Endometrial microvascular endothelial cells (primary cell): ENCODE data around the gene ARFGAP1. TPM values are rescaled to one million over a fixed set of nuclear protein-coding genes. Genes with fewer than 3 reads are reported as not detected.

Experiments
- in situ Hi-C: cut with HindIII; loops from 2 replicates; pipeline ENCODE4 v1.10.0; 2017; ENCODE audit warnings: low sequenced_read_pairs, low pct_unique_long_range_greater_than_20kb; ENCODE audit errors: inconsistent ontology term
- total RNA-seq: library from RNA; depleted of rRNA; stranded (reverse); fragments of >200 nt; gene quantifications from one replicate; pipeline ENCODE4 v1.2.3, GENCODE V29; 2015; ENCODE audit errors: inconsistent ontology term

Gene ARFGAP1
- total RNA-seq, 1 donor from 2014 or later = 51.9 TPM

DNA sequence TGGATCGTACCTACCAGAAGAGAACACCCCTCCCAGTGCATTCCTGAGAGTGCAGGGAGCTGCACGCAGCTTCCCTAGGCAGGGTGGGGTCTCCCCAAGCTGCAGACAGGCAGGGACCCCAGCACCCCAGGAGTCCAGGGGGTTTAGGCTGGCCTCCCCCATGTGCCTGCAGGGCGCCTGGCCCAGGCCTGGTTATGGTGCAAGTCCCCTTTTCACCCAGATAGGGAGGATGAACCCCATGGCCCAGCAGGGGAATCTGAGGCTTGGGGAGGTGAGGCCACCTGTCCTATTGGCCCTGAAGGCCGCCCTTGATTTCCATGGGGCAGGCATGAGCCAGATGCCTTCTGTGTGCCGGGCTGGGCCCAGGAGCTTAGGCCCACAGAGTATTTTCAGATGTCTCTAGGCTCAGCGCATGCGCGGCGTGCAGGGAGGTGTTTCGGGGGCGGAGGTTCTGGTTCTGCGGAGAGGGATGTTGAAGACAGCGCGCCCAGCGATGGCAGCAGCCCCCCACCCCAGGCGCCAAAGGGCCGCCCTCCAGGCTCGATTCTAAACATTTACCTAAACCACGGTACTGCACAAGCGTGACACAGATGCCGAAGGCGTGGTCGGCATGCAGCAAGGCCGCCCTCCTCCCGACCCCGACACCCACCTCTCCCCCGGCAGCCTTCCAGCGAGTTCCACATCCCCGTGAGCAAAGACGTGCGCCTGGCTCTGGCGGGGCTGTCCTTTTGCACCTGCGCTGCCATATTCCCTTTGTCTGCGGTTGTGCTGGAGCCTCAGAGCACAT is 49.7 kb downstream of the ARFGAP1 start:
- in situ Hi-C loops = no loop called here

DNA sequence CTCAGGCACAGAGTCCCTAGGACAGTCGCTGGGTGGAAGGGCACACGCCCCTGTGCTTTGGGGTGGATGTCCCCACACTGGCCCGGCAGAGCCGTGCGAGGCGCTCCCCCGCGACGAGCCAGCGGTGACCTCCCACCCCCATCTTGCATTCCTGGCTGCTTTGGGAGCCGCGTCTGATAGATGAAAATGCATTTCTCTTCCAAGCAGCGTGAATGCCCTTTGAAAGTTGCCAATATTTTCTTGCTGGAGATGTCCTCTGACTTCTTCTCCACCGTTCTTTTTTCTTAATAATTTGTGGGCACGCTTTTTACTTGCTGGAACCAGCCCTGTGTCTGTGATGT is 50.3 kb downstream of the ARFGAP1 start:
- in situ Hi-C loops = no loop called here

DNA sequence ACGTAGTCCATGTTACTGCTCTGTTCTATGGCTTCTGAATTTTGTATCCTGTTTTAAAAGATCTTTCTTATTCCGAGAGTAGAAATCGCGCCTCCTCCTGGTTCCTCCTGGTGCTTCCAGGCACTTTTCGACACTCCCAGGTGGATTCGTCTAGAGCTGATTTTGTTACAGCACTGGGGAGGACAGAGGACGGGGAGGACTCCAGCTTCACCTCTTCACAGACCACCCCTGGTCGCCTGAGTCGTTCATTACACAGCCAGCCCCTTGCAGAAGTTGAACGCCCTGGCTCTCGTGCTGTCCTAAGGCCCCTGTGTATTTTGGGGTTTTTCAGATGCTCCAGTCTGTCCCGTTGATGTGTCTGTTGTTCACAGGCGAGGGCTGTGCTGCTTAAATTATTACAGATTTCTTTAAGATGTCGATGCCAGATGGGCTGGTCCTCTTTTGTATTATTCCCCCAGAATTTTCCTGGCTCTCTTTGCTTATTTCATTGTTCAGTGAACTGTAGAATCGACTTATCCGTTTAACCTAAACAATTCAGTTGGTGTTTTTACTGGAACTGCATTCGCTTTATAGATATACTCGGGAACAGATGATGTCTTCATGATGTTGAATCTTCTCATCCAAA is 50.9 kb downstream of the ARFGAP1 start:
- in situ Hi-C loops = no loop called here

DNA sequence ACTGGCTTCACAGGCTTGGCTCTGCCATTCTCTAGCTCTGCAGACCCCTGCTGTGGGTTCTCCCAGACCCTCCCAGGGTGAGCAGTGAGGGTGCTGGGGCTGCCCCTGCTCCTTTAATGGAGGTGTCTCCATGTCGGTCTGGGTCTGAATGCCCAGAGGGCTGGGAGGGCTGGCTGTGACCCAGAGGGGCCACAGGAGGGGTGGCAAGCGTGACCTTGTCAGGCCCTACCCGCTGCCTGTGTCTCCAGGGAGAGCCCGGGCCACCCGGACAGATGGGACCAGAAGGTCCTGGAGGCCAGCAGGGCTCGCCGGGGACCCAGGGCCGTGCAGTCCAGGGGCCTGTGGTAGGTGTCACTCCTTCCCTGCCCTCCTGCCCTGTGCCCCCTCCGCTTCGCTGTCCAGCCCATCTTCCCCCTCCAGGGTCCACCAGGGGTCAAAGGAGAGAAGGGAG is 52.4 kb downstream of the ARFGAP1 start:
- in situ Hi-C loops = no loop called here

DNA sequence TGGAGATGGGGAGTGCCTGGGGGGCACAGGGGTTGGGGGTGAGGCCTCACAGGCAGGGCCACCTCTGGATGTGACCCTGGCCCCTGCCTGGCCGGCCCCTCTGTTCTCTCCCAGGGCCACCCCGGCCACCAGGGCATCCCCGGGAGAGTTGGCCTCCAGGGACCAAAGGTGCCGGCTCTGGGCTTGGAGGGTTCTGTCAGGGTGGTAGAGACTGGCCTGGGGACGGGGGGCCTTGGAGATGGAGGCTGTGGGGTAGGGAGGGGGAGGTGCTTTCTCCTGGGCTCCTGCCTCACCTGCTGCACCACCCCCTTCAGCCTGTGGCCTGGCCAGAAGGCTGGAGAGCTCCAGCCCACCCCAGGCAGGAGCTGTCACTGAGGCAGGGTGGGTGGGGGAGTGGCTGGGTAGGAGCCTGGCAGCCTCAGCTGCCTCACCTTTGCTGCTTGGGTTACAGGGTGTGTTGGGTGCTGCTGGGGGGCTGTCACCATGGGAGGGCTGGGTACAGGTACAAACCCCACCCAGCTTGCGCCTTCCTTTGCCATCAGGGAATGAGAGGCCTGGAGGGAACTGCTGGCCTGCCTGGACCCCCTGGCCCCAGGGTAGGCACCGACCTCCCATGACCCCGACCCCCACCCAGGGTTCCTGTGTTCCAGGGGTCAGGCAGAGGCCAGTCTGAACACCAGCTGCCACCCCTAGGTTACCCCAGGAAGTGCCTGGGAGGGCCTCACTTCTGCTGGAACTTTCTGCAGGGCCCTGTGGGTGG is 53.1 kb downstream of the ARFGAP1 start:
- in situ Hi-C loops = no loop called here

DNA sequence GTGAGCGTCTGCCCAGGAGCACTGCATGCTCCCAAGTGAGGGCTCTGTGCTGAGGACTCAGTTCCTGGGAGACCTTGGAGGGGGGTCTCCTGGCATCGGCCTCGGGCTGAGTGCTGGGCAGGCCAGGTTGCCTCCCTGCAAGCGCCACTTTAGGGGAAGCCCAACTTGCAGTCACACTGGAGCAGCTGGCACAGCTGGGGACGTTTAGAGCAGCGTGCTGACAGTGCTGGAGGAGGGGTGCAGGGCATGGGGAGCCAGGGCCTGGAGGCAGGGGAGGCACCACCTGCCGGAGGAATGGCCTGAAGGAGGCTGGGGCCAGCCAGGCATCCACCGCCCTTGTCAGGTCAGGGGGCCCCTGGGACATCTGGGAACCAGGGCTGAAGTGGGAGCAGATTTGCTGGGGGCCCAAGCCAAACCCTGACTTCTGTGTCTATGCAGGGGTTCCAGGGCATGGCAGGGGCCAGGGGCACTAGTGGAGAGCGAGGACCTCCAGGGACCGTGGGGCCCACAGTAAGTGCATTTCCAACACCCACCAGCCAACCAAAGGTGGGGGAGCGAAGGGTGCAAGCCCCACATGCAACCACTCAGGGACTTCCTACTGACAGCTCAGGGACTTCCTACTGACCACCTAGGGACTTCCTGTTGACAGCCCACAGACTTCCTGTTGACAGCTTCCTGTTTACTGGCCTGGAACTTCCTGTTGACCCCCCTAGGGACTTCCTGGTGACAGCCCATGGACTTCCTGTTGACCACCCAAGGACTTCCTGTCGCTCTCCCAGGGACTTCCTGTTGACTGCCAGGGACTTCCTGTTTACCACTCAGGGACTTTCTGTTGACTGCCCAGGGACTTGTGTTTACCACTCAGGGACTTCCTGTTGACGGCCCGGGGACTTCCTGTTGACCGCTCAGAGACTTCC is 54.0 kb downstream of the ARFGAP1 start:
- in situ Hi-C loops = no loop called here

DNA sequence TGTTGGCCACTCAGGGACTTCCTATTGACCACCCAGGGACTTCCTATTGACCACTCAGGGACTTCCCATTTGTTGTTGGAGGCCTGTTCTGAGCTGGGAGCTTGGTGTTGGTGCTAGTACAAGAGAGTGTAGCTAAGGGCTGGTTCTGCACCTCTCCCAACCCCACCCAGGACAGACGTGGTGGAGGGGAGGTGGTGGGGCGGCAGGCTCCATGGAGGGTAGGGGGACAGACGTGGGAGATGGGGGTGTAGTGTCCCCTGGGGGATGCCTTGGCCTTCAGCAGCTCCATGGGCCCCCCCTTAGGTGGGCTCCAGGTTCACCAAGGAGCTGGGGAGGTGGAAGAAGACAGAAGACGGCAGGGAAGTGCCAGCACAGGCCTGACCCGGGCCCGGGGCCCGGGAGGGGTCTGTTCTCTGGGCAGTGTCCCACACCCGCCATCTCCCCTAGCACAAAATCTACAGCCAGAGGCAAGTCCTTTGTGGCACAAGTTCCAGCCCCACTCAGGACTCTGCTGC is 54.7 kb downstream of the ARFGAP1 start:
- in situ Hi-C loops = no loop called here

DNA sequence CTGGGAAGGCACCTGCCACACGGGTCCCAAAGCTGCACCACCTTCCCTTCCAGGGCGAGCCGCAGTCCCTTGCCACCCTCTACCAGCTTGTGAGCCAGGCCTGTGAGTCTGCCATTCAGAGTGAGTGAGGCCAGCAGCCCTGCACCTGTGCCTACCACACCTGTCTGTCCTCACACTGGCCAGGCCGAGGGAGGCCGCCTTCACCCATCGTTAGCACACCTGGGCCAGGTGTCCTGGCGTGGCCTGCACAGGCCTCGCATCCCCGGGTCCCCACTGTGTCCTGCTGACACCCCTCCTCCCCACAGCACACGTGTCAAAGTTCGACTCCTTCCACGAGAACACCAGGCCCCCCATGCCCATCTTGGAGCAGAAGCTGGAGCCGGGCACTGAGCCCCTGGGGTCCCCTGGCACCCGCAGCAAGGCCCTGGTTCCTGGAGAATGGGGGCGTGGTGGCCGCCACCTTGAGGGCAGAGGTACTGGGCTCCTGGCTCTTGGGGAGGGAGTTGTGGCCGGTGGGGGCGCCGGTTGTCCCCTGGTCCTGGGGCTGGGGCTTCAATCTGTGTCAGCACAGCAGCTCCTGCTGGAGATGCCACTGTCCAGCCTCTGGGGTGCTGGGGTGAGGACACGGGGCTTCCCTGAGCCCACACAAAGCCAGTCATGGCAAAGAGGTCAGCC is 55.5 kb downstream of the ARFGAP1 start:
- in situ Hi-C loops = no loop called here

DNA sequence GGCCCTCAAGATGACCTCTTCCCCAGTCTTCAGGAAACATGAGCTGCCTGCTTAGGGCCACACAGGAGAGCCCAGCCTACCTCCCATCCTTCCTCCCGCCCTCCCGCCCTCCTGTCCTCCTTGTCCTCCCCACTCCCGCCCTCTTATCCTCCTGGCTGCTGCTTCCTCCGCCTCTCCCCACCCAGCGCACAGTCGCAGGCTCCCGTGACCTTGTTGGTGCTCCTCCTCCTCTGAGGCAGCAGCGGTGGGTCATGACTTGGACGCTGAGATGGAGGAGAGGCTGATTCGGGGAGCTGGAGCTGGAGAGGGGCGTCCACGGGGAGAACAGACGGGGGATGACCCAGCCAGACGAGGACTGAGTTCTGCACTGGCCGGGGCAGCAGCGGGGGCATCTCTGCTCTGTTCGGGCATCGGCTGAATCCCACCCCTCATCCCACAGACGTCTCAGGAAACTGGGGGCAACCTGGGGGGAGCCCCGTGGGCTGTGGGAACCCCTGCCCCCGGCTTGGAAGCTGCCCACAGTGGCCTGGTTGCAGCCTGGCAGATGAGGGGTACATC is 56.2 kb downstream of the ARFGAP1 start:
- in situ Hi-C loops = no loop called here

DNA sequence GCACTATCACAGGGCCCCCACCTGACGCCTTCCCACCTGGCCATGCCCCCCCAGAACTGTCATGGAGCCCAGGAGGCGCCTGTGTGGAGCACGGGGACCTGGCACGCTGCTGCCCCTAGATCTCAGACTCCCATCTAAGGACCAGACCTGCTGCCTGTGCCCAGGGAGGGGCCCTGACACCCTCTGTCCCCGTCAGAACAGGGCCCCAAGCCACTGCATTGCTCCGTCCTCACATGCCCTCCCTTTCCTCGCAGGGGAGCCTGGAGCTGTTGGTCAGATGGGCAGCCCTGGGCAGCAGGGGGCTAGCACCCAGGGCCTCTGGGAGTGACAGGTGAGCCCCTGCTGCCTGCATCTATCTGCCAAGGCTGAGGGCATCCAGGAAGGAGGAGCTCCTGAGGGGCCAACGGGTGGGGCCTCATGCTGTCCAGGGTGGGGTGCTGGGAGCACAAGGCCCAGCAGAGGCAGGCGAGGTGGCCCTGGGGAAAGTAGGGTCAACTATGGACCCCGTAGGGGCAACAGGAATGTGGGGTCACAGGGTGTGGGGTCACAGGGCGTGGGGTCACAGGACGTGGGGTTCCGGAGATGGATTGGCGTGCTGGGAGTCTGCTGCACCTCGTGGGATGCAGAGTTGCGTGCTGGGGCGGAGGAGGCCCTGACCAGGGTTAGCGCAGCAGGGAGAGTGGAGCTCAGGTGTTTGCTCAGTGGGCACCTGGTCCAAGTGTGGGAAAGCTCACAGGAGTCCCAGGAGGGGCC is 56.9 kb downstream of the ARFGAP1 start:
- in situ Hi-C loops = no loop called here

DNA sequence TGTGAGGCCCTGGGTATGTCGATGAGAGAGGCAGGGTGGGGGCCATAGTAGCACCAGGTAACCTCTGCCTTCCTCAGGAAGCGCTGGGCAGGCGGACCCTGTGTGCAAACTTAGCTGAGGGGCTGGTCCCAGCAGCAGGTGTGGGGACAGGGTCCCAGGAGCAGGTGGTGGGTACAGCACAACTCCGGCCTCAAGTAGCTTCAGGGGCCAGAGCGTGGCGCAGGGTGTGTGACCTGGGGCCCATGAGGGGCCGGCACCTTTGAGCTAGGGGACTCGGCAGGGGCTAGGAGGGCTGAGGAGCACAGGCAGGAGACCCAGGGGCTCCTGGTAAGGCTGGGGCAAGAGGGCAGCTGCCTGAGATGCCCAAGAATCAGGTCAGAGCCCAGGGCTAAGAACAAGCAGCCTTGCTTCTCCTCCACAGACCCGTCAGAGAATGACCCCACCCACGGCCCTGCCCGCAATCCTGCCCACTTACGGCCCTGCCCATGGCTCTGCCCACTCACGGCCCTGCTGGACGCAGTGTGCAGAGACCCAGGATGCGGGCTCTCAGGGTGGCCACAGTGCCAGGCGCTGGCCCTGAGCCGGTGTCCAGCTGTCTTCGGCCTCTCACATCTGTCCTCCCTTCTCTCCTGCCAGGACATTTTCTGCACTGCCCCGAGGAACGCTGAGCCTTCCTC is 57.6 kb downstream of the ARFGAP1 start:
- in situ Hi-C loops = no loop called here

DNA sequence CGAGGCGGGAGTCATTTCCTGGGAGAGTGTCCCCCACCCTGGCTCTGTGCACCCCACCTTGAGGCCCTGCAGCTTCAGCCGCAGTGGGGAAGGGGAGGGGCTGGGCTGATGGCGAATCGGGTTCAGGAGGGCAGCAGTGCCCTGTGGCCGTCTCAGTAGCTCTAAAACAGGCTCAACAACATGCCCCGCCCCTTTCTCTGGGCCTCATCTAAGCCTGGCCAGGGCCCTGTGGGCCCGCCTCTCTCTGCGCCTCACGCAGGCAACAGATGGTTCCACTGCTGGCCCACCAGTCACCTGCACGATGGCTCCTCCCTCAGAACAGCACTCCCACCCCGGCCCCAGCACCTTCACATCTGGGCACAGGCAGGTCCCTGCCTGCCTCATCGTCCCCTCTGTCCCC is 58.3 kb downstream of the ARFGAP1 start:
- in situ Hi-C loops = no loop called here

DNA sequence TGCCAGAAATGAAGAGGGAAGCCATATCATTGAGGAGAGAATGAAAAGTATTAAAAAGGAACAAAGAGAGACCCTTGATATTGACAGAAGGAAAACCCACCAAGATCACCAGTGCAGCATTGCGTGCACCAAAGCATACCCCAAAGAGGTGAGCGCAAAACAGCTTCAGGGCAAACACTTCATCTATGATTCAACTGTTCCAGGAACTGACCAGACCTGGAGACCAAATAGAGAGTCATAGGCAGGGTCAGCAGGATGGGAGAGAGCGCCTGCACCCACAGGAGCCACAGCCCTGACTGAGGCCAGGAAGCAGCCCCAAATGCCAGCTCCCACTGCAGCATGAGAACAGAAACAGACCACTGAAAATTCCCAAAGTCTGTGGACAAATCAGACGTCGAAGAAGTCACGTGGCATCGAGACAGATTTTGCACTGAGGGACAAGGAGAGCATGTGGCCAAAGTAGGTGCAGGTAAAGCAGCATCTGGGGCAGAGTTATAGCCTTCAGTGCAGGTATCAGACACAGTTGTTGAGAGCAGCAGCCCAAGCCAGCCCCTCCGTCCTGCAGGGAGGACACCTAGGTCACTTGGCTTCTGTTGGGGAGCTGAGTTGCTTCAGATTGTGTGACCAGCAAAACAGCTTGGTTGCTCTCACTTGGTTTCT is 59.3 kb downstream of the ARFGAP1 start:
- in situ Hi-C loops = no loop called here

DNA sequence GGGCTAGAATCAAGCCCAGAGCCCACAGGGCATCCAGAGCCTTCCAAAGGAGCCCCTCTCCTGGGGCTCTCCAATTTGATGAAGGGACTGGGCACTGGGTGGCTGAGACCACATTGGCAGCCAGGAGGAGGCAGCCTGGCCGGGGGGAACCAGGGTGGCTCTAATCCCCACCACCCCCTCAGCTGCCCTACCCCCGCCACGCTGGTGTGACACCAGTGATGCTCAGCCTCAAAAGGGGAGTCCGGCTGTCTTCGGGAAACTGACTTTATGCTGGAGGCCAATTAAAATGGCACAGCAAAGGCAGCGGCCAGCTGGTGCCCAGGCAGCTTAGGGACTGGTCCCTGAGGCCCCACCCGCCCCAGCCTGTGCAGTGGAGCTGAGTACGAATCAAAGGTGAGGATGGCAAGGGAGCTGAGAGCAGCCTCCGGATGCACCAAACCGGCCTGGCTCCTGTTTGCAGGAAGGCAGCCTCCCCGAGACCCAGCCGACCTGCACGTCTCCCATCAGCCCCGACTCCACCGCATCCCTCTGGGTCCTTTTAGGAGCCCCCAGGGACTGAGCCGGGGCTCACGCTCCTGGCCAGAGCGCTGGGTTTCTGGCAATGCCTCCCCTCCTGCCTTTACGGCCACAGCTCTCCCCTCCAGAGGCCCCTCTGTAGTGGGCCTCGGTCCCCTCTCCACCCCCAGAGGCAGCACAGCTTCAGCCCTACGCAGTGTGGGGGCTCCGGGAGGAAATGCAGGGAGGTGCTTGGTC is 60.1 kb downstream of the ARFGAP1 start:
- in situ Hi-C loops = no loop called here

DNA sequence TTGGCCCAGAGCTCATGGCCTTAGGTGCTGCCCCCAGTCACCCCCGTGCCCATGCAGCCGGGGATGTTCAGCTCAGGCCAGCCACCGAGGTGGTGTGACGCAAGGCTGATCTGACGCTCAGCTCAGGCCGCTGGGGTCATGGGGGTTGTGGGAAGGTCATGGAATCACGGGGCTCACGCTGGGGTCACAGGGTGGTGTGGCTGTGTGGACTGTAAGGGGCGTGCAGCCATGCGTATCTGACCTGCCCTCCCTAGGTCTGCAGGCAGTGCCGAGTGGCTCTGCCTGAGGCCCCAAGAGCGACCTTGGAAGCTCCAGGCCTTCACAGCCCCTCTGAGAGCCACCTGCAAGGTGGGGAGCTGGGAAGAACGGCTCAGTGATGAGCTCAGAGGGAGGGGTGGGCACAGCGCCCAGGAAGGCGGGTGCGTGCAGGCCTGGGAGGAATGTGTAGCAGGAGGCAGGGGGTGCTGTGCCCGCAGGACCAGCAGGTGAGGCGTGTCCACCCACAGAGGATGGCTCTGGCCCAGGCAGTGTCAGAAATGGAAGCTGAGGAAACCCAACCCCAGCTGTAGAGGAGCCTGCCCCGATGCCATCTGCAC is 60.7 kb downstream of the ARFGAP1 start:
- in situ Hi-C loops = no loop called here
